GM12891 (cell line): ENCODE data around the gene WIF1.

ENCODE experiments used
- POLR2A ChIP-seq: IDR thresholded peaks from 2 replicates; pipeline ENCODE4 v1.6.1; 2011; ENCODE audit warnings: low read depth, low read length, control low read depth
- POLR2AphosphoS5 ChIP-seq: IDR thresholded peaks from 2 replicates; pipeline ENCODE4 v1.6.1; 2011; ENCODE audit warnings: low read depth, low read length, control low read depth

DNA sequence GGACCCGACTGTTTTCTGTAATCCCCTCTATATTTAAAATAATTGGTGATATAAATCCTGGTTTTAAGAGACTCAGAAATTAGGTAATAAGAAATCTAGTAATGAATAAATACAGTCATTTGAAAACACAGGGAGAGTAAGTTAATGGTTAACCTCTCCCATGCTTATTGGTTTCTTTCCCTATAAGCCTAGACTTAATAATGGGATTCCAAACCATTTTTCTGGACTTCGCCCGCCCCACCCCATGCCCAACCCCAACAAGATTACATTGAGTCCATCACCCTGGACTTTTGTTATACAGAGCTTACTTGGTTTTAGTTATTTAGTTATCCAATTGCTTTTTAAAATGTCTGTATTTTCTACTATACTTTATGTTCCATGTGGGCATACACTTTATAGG is 98.7 kb downstream of the WIF1 start:
- TF ChIP-seq POLR2AphosphoS5 (no peak), POLR2A (no peak)
